HAP-1 (cell line): ENCODE results near the gene FRAT1.

Source experiments
- DNase-seq, 2 experiments: peaks; one replicate each; pipeline ENCODE4 v3.0.0-alpha.2; 2016 to 2020; ENCODE audit warnings: low spot score in 2 of 2
- H3K27me3 ChIP-seq: fragments of 250-450 bp; sonication (Bioruptor Pico); 2 replicates; pipeline ENCODE4 v1.5.1; 2020; ENCODE audit warnings: low read depth, mild to moderate bottlenecking, moderate library complexity
- H3K36me3 ChIP-seq: fragments of 250-450 bp; sonication (Bioruptor Pico); replicated peaks from 2 replicates; pipeline ENCODE4 v1.5.1; 2020; ENCODE audit warnings: mild to moderate bottlenecking
- H3K4me1 ChIP-seq: fragments of 250-450 bp; sonication (Bioruptor Pico); 2 replicates; pipeline ENCODE4 v1.5.1; 2020; ENCODE audit warnings: mild to moderate bottlenecking
- H3K4me3 ChIP-seq: fragments of 250-450 bp; sonication (Bioruptor Pico); 2 replicates; pipeline ENCODE4 v1.5.1; 2020; ENCODE audit warnings: mild to moderate bottlenecking, moderate library complexity
- H3K9me3 ChIP-seq: fragments of 250-450 bp; sonication (Bioruptor Pico); 2 replicates; pipeline ENCODE4 v1.5.1; 2020; ENCODE audit warnings: mild to moderate bottlenecking, moderate library complexity
- in situ Hi-C: fragments of 300-500 bp; cut with MboI; formaldehyde crosslinking; loops from 3 replicates; pipeline ENCODE4 v1.14.3; 2020; ENCODE audit warnings: low sequenced_read_pairs, inconsistent platforms, mixed read lengths

FRAT1 gene

GRCh38 chr10:97356918-97357317 is 37.8 kb downstream of the FRAT1 start:
- H3K4me3 ChIP-seq, result no peak overlapping the region
- peaks cover 54% of the 10 kb centered on the region for H3K36me3 ChIP-seq
- in situ Hi-C loops, result no loop called here
- no peaks in the 10 kb centered on the region for H3K9me3 ChIP-seq
- DNase-seq, result no peak
- H3K4me1 ChIP-seq, result no peaks in the 10 kb centered on the region
- H3K27me3 ChIP-seq, result no peaks in the 10 kb centered on the region

GRCh38 chr10:97358349-97358748 is 39.3 kb downstream of the FRAT1 start:
- Histone ChIP-seq H3K4me1 (no peaks in the 10 kb centered on the region), H3K9me3 (no peaks in the 10 kb centered on the region), H3K4me3 (no peak overlapping the region), H3K27me3 (no peaks in the 10 kb centered on the region), H3K36me3 (peaks cover 59% of the 10 kb centered on the region)
- in situ Hi-C loops, result no loop called here
- no peak for DNase-seq

DNA sequence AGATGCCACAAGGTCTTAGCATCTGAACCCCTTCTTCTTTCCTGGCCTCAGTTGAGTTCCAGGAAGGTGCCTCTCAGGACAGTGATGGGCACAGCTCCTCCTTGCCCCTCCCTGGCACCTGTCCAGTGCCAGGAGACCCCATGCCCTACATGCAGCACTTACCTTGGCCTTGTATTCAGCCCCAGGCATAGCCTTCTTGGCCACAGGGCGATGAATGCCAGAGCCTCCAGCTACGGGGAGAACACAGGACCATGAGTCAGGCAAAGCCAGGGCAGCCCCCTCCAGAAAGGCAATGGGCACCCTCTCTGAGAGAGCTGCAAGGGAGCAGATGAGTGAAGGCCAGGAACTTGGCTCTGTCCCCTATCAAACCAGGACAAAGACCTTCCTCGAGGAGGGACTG is 39.7 kb downstream of the FRAT1 start:
- H3K4me1 ChIP-seq, result no peaks in the 10 kb centered on the region
- H3K36me3 ChIP-seq, result peaks cover 59% of the 10 kb centered on the region
- no peak for DNase-seq
- no peak overlapping the region for H3K4me3 ChIP-seq
- no peaks in the 10 kb centered on the region for H3K9me3 ChIP-seq
- H3K27me3 ChIP-seq, result no peaks in the 10 kb centered on the region
- in situ Hi-C loops, result no loop called here

GRCh38 chr10:97360705-97361536 is 41.9 kb downstream of the FRAT1 start:
- H3K4me1 ChIP-seq, result no peaks in the 10 kb centered on the region
- no peaks in the 10 kb centered on the region for H3K9me3 ChIP-seq
- H3K4me3 ChIP-seq, result no peak overlapping the region
- no peaks in the 10 kb centered on the region for H3K27me3 ChIP-seq
- no peak for DNase-seq
- H3K36me3 ChIP-seq, result peaks cover 60% of the 10 kb centered on the region
- in situ Hi-C loops, result no loop called here

GRCh38 chr10:97361537-97361901 is 42.4 kb downstream of the FRAT1 start:
- Histone ChIP-seq H3K9me3 (no peaks in the 10 kb centered on the region), H3K4me3 (no peak overlapping the region), H3K27me3 (no peaks in the 10 kb centered on the region), H3K36me3 (peaks cover 60% of the 10 kb centered on the region), H3K4me1 (no peaks in the 10 kb centered on the region)
- in situ Hi-C loops, result no loop called here
- no peak for DNase-seq

GRCh38 chr10:97362310-97363033 is 43.4 kb downstream of the FRAT1 start:
- no peaks in the 10 kb centered on the region for H3K9me3 ChIP-seq
- no peaks in the 10 kb centered on the region for H3K4me1 ChIP-seq
- DNase-seq, result peak in 1 of 2 experiments; percentile 34
- H3K36me3 ChIP-seq, result peaks cover 60% of the 10 kb centered on the region
- no peak overlapping the region for H3K4me3 ChIP-seq
- in situ Hi-C loops, result no loop called here
- H3K27me3 ChIP-seq, result no peaks in the 10 kb centered on the region

- peaks cover 60% of the 10 kb centered on the region for H3K36me3 ChIP-seq
- in situ Hi-C loops, result no loop called here
- no peak overlapping the region for H3K4me3 ChIP-seq
Observed at GRCh38 chr10:97363071-97363470, 44.0 kb downstream of the FRAT1 start.

GRCh38 chr10:97365761-97366351 is 46.8 kb downstream of the FRAT1 start:
- no peak for DNase-seq
- Histone ChIP-seq H3K4me3 (no peak overlapping the region), H3K27me3 (no peaks in the 10 kb centered on the region), H3K4me1 (no peaks in the 10 kb centered on the region), H3K9me3 (no peaks in the 10 kb centered on the region), H3K36me3 (peaks cover 61% of the 10 kb centered on the region)
- in situ Hi-C loops, result no loop called here

More at GRCh38 chr10:97363071-97363470, 44.0 kb downstream of the FRAT1 start:
- Histone ChIP-seq H3K4me1 (no peaks in the 10 kb centered on the region), H3K27me3 (no peaks in the 10 kb centered on the region), H3K9me3 (no peaks in the 10 kb centered on the region)
- no peak for DNase-seq

DNA sequence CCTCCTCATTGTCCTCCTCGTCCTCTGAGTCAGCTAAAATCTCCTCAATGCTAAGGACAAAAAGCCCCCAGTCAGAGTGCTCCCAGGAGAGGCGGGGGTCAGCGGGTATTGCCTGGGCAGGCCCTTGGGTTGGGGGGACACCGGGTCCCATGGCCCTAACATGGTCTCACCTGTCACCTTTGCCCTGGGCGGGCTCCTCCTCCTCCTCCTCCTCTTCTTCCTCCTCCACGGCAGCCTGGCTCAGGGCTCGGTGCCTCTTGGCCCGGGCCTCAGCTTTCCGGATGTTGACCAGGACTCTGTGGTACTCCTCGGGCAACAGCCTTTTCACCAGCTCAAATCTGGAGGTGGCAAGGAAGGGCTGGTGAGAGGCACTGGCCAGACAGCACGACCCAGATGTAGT is 47.5 kb downstream of the FRAT1 start:
- Histone ChIP-seq H3K27me3 (no peaks in the 10 kb centered on the region), H3K36me3 (peaks cover 60% of the 10 kb centered on the region), H3K4me3 (no peak overlapping the region), H3K4me1 (no peaks in the 10 kb centered on the region), H3K9me3 (no peaks in the 10 kb centered on the region)
- DNase-seq, result no peak
- in situ Hi-C loops, result no loop called here

- in situ Hi-C loops, result no loop called here
- DNase-seq, result no peak
- Histone ChIP-seq H3K4me1 (no peaks in the 10 kb centered on the region), H3K9me3 (no peaks in the 10 kb centered on the region), H3K27me3 (no peaks in the 10 kb centered on the region), H3K4me3 (no peak overlapping the region), H3K36me3 (peaks cover 65% of the 10 kb centered on the region)
Observed at GRCh38 chr10:97367126-97367649, 48.1 kb downstream of the FRAT1 start.
